ENCODE results near the gene SPATA7. TPM values are rescaled to one million over a fixed set of nuclear protein-coding genes. Genes with fewer than 3 reads are reported as not detected.

SPATA7 gene
- total RNA-seq, 1 donor from 2014 or later: 6.5 TPM

DNA sequence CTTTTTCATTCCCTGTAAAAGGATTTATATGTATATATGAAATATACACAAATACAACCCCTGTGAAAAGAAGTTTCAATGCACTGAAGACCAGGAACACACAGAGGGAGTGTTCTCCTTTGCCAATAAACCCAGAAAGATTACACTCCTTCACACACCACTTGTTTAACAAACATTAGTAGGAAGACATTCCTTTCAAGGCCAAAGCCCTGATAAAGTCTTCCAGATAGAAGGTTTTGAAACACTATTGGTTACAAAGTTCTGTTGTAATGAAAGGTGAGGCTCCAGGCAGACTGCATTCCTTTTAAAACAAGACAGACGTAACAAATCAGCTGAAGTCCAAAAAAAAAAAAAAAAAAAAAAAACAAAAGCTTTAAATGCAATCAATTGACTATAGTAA, 88.3 kb downstream of the SPATA7 start:
- no peaks in the 10 kb centered on the region for H3K9me3 ChIP-seq (ENCODE audit: insufficient read depth, low read depth, low read length)
- Mint-ChIP-seq H3K36me3 (ENCODE audit: low read depth, unreplicated experiment) (peaks cover 7% of the 10 kb centered on the region), H3K4me3 (ENCODE audit: unreplicated experiment) (no peak overlapping the region), H3K27ac (ENCODE audit: unreplicated experiment) (no peak overlapping the region), H3K9me3 (ENCODE audit: unreplicated experiment) (no peaks in the 10 kb centered on the region), H3K4me1 (ENCODE audit: low read depth, unreplicated experiment) (peaks cover 5% of the 10 kb centered on the region), H3K27me3 (ENCODE audit: low read depth, unreplicated experiment) (no peaks in the 10 kb centered on the region)
- H2AFZ ChIP-seq (ENCODE audit: low read depth, low read length): no peak overlapping the region
- no peak overlapping the region for H3K4me2 ChIP-seq (ENCODE audit: low read length)
- peaks cover 3% of the 10 kb centered on the region for H3K4me1 ChIP-seq (ENCODE audit: insufficient read depth, low read length)
- no peak for FAIRE-seq
- H4K20me1 ChIP-seq (ENCODE audit: insufficient read depth, low read length): peaks cover 27% of the 10 kb centered on the region
- DNase-seq (ENCODE audit: low read depth): peak; percentile 52
- no peaks in the 10 kb centered on the region for H3K27me3 ChIP-seq (ENCODE audit: insufficient read depth, low read length)
- H3K79me2 ChIP-seq (ENCODE audit: insufficient read depth, low read length): peaks cover 10% of the 10 kb centered on the region
- TF ChIP-seq, protein P1, sequence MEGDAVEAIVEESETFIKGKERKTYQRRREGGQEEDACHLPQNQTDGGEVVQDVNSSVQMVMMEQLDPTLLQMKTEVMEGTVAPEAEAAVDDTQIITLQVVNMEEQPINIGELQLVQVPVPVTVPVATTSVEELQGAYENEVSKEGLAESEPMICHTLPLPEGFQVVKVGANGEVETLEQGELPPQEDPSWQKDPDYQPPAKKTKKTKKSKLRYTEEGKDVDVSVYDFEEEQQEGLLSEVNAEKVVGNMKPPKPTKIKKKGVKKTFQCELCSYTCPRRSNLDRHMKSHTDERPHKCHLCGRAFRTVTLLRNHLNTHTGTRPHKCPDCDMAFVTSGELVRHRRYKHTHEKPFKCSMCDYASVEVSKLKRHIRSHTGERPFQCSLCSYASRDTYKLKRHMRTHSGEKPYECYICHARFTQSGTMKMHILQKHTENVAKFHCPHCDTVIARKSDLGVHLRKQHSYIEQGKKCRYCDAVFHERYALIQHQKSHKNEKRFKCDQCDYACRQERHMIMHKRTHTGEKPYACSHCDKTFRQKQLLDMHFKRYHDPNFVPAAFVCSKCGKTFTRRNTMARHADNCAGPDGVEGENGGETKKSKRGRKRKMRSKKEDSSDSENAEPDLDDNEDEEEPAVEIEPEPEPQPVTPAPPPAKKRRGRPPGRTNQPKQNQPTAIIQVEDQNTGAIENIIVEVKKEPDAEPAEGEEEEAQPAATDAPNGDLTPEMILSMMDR (IDR thresholded peaks at IDR 0.05; ENCODE audit: insufficient read depth, low read depth, low read length): no peak
- H3K36me3 ChIP-seq (ENCODE audit: insufficient read depth, low read length): peaks cover 29% of the 10 kb centered on the region
- no peak overlapping the region for H3K9ac ChIP-seq (ENCODE audit: low read length)
- no peak overlapping the region for H3K4me3 ChIP-seq (ENCODE audit: insufficient read depth, low read depth, low read length)
- no peak overlapping the region for H3K27ac ChIP-seq (ENCODE audit: low read depth, low read length)

DNA sequence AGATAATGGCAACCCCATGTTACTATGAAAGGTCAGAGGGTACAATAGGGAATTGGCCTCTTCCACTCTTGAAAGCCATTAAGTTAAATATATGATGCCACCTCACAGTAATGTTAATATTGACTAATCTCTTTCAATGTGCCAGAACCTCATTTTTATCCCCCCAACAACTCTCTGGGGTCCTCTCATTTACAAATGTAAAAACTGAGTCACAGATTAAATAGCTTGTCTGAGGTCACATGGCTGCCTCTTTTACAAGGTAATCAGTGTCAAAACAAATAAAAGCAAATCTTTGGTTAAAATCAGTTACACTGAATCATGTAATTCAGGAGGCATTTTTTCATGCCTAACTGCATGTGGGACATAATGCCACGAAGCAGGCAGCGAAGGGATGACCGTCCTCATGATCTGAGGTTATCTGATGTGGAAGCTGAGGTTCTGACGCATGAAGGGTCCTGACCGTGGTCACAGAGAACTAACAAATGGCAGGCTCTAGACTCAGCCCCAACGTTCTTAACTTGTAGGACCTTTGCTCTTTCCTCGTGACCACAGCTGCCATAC, 90.8 kb downstream of the SPATA7 start:
- FAIRE-seq: no peak
- Mint-ChIP-seq H3K4me3 (ENCODE audit: unreplicated experiment) (no peak overlapping the region), H3K4me1 (ENCODE audit: low read depth, unreplicated experiment) (peaks cover 3% of the 10 kb centered on the region), H3K36me3 (ENCODE audit: low read depth, unreplicated experiment) (peaks cover 14% of the 10 kb centered on the region), H3K9me3 (ENCODE audit: unreplicated experiment) (no peaks in the 10 kb centered on the region), H3K27ac (ENCODE audit: unreplicated experiment) (no peak overlapping the region), H3K27me3 (ENCODE audit: low read depth, unreplicated experiment) (no peaks in the 10 kb centered on the region)
- no peaks in the 10 kb centered on the region for H3K9me3 ChIP-seq (ENCODE audit: insufficient read depth, low read depth, low read length)
- no peak overlapping the region for H2AFZ ChIP-seq (ENCODE audit: low read depth, low read length)
- H3K9ac ChIP-seq (ENCODE audit: low read length): no peak overlapping the region
- peaks cover 10% of the 10 kb centered on the region for H3K79me2 ChIP-seq (ENCODE audit: insufficient read depth, low read length)
- peaks cover 32% of the 10 kb centered on the region for H3K36me3 ChIP-seq (ENCODE audit: insufficient read depth, low read length)
- TF ChIP-seq, protein P1 (IDR thresholded peaks at IDR 0.05; ENCODE audit: insufficient read depth, low read depth, low read length): no peak
- no peak for TF ChIP-seq EZH2 (IDR thresholded peaks at IDR 0.05; ENCODE audit: insufficient read depth, low read length)
- peak; percentile 40 for DNase-seq (ENCODE audit: low read depth)
- H3K27ac ChIP-seq (ENCODE audit: low read depth, low read length): no peak overlapping the region
- H3K4me2 ChIP-seq (ENCODE audit: low read length): no peak overlapping the region
- peaks cover 23% of the 10 kb centered on the region for H4K20me1 ChIP-seq (ENCODE audit: insufficient read depth, low read length)
- H3K27me3 ChIP-seq (ENCODE audit: insufficient read depth, low read length): no peaks in the 10 kb centered on the region
- H3K4me3 ChIP-seq (ENCODE audit: insufficient read depth, low read depth, low read length): no peak overlapping the region
- no peaks in the 10 kb centered on the region for H3K4me1 ChIP-seq (ENCODE audit: insufficient read depth, low read length)

DNA sequence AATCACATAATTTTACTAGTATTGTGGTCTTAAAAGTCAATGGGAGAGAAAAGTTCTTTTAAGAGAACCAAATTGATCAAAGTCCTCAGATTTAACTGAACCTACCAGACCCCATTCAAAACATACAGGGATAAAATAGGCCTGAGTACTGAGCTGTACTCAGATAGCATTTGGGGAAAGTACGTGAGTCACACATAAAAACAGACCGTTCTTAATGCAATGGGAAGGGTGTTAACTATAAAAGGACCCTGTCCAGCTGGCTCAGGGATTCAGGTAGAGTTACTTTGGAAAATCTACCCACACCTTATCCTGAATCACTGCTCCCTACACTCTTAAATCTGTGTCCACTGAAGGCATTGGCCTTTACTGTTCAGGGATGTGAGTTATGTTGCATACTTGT, 91.4 kb downstream of the SPATA7 start:
- Histone ChIP-seq H3K4me1 (ENCODE audit: insufficient read depth, low read length) (no peaks in the 10 kb centered on the region), H3K9me3 (ENCODE audit: insufficient read depth, low read depth, low read length) (no peaks in the 10 kb centered on the region), H3K27ac (ENCODE audit: low read depth, low read length) (no peak overlapping the region), H3K27me3 (ENCODE audit: insufficient read depth, low read length) (no peaks in the 10 kb centered on the region), H2AFZ (ENCODE audit: low read depth, low read length) (no peak overlapping the region), H3K36me3 (ENCODE audit: insufficient read depth, low read length) (peaks cover 29% of the 10 kb centered on the region), H3K79me2 (ENCODE audit: insufficient read depth, low read length) (peaks cover 10% of the 10 kb centered on the region), H3K4me2 (ENCODE audit: low read length) (no peak overlapping the region), H4K20me1 (ENCODE audit: insufficient read depth, low read length) (peaks cover 26% of the 10 kb centered on the region), H3K9ac (ENCODE audit: low read length) (no peak overlapping the region), H3K4me3 (ENCODE audit: insufficient read depth, low read depth, low read length) (no peak overlapping the region)
- Mint-ChIP-seq H3K27ac (ENCODE audit: unreplicated experiment) (no peak overlapping the region), H3K36me3 (ENCODE audit: low read depth, unreplicated experiment) (peaks cover 10% of the 10 kb centered on the region), H3K4me1 (ENCODE audit: low read depth, unreplicated experiment) (peaks cover 3% of the 10 kb centered on the region), H3K4me3 (ENCODE audit: unreplicated experiment) (no peak overlapping the region), H3K9me3 (ENCODE audit: unreplicated experiment) (no peaks in the 10 kb centered on the region), H3K27me3 (ENCODE audit: low read depth, unreplicated experiment) (no peaks in the 10 kb centered on the region)
- DNase-seq (ENCODE audit: low read depth): peak; percentile 10
- no peak for FAIRE-seq
- TF ChIP-seq, protein P1 (IDR thresholded peaks at IDR 0.05; ENCODE audit: insufficient read depth, low read depth, low read length): no peak
- TF ChIP-seq EZH2 (IDR thresholded peaks at IDR 0.05; ENCODE audit: insufficient read depth, low read length): no peak

Data from astrocyte (in vitro differentiated cells and primary cell).